Common myeloid progenitor, CD34-positive (primary cell): ENCODE results near the gene TAC3.

Experiments
- CTCF ChIA-PET: fragments of 350-600 bp; sonication (Branson Sonifier 250); formaldehyde crosslinking; loops from one replicate; lab custom pipeline; 2021; ENCODE audit warnings: antibody characterized with exemption; lab: Charles Lee
- POLR2A ChIA-PET: fragments of 350-600 bp; sonication (Branson Sonifier 250); formaldehyde crosslinking; loops from one replicate; lab custom pipeline; 2021; ENCODE audit warnings: antibody characterized with exemption; lab: Charles Lee
- DNase-seq, 3 donors: peaks; one replicate each; pipeline versions ENCODE4 v3.0.0 to v3.0.0-alpha.2; 2013
- H3K27ac ChIP-seq, 2 experiments: 1 replicate in 1 of 2; 2 replicates in 1 of 2; pipeline ENCODE4 v1.7.0; 2013; ENCODE audit warnings: inconsistent platforms in 2 of 2, low read length in 2 of 2, mild to moderate bottlenecking in 2 of 2, low read depth in 1 of 2, moderate library complexity in 1 of 2; ENCODE audit not compliant: severe bottlenecking in 2 of 2, insufficient read depth in 1 of 2, poor library complexity in 1 of 2
- H3K27me3 ChIP-seq, 5 experiments: replicated peaks in 2 of 5; 1 replicate in 3 of 5; 2 replicates in 2 of 5; pipeline versions ENCODE4 v1.6.1 to v1.7.0; 2013; ENCODE audit warnings: low read length in 4 of 5, mild to moderate bottlenecking in 2 of 5, moderate library complexity in 2 of 5, inconsistent platforms in 1 of 5; ENCODE audit not compliant: insufficient read depth in 5 of 5, control insufficient read depth in 4 of 5
- H3K36me3 ChIP-seq, 4 experiments: 1 replicate in 2 of 4; 2 replicates in 2 of 4; pipeline versions ENCODE4 v1.6.1 to v1.7.0; 2013; ENCODE audit warnings: low read length in 3 of 4, control low read depth in 1 of 4, mild to moderate bottlenecking in 1 of 4; ENCODE audit not compliant: control insufficient read depth in 4 of 4, insufficient read depth in 4 of 4
- H3K4me1 ChIP-seq, 4 experiments: 1 replicate in 3 of 4; 2 replicates in 1 of 4; pipeline versions ENCODE4 v1.6.1 to v1.7.1; 2013; ENCODE audit warnings: low read length in 3 of 4, mild to moderate bottlenecking in 3 of 4, control low read depth in 1 of 4, inconsistent platforms in 1 of 4, moderate library complexity in 1 of 4; ENCODE audit not compliant: control insufficient read depth in 4 of 4, insufficient read depth in 4 of 4; ENCODE audit errors: control extremely low read depth in 1 of 4
- H3K4me3 ChIP-seq, 7 experiments: 1 replicate in 4 of 7; 2 replicates in 3 of 7; pipeline versions ENCODE4 v1.5.1 to v1.7.0; 2013; ENCODE audit warnings: mild to moderate bottlenecking in 7 of 7, low read length in 6 of 7, moderate library complexity in 6 of 7, inconsistent platforms in 2 of 7, low read depth in 2 of 7, control low read depth in 1 of 7; ENCODE audit not compliant: insufficient read depth in 4 of 7, control insufficient read depth in 1 of 7; ENCODE audit errors: extremely low read depth in 1 of 7
- H3K9me3 ChIP-seq, 5 experiments: 1 replicate in 4 of 5; 2 replicates in 1 of 5; pipeline versions ENCODE4 v1.6.1 to v1.7.1; 2013; ENCODE audit warnings: low read length in 4 of 5, mild to moderate bottlenecking in 2 of 5, inconsistent platforms in 1 of 5, low read depth in 1 of 5, moderate library complexity in 1 of 5; ENCODE audit not compliant: control insufficient read depth in 4 of 5, insufficient read depth in 2 of 5; ENCODE audit errors: control extremely low read depth in 1 of 5
- WGBS: methylation state at CpG from one replicate; pipeline ENCODE4 v1.1.5; 2013; ENCODE audit not compliant: insufficient coverage; 5-methylcytosine and 5-hydroxymethylcytosine counted together

Gene TAC3

GRCh38 chr12:57000393-57000792, 15.9 kb downstream of the TAC3 start:
- Histone ChIP-seq H3K4me3 (no peak overlapping the region), H3K36me3 (peaks cover 18 to 62% (median 51%) of the 10 kb centered on the region in 4 experiments), H3K9me3 (no peaks in the 10 kb centered on the region), H3K27ac (no peak overlapping the region), H3K27me3 (no peaks in the 10 kb centered on the region), H3K4me1 (peaks cover 6 to 16% (median 10%) of the 10 kb centered on the region in 4 experiments)
- ChIA-PET POLR2A (no interaction called here), CTCF (interaction anchor here (0.7 to 9.3 kb wide), 5 partner anchors 9 to 247 kb away, joined by 4 to 67 read pairs (median 17); partner anchors contain the start of gene STAT6)
- no peak for DNase-seq
- WGBS, result no CpG with 5 or more reads among the region's 1 CpG

GRCh38 chr12:56999456-56999855, 16.9 kb downstream of the TAC3 start:
- no peak overlapping the region for H3K27ac ChIP-seq
- H3K4me1 ChIP-seq, result peaks cover 0 to 7% (median 3%) of the 10 kb centered on the region in 4 experiments
- ChIA-PET CTCF (interaction anchor here (1.2 to 9.3 kb wide), 5 partner anchors 12 to 229 kb away, joined by 3 to 67 read pairs (median 3); no protein-coding TSS in a partner anchor), POLR2A (no interaction called here)
- H3K36me3 ChIP-seq, result peaks cover 16 to 59% (median 50%) of the 10 kb centered on the region in 4 experiments
- 95% methylated on average over 3 of the region's 4 CpGs for WGBS
- no peaks in the 10 kb centered on the region for H3K27me3 ChIP-seq
- H3K4me3 ChIP-seq, result no peak overlapping the region
- DNase-seq, result no peak
- no peaks in the 10 kb centered on the region for H3K9me3 ChIP-seq

GRCh38 chr12:56998981-56999380, 17.3 kb downstream of the TAC3 start:
- Histone ChIP-seq H3K9me3 (no peaks in the 10 kb centered on the region), H3K4me3 (no peak overlapping the region), H3K36me3 (peaks cover 15 to 54% (median 45%) of the 10 kb centered on the region in 4 experiments), H3K27me3 (no peaks in the 10 kb centered on the region), H3K27ac (no peak overlapping the region), H3K4me1 (peaks cover 0 to 7% (median 3%) of the 10 kb centered on the region in 4 experiments)
- ChIA-PET CTCF (interaction anchor here (1.0 to 9.3 kb wide), 6 partner anchors 9 to 228 kb away, joined by 3 to 67 read pairs (median 3); no protein-coding TSS in a partner anchor), POLR2A (no interaction called here)
- WGBS, result 86% methylated on average over 3 of the region's 4 CpGs
- no peak for DNase-seq

GRCh38 chr12:56998316-56998715, 18.0 kb downstream of the TAC3 start:
- Histone ChIP-seq H3K4me1 (peaks cover 0 to 7% (median 3%) of the 10 kb centered on the region in 4 experiments), H3K36me3 (peaks cover 12 to 47% (median 38%) of the 10 kb centered on the region in 4 experiments), H3K27me3 (no peaks in the 10 kb centered on the region), H3K9me3 (no peaks in the 10 kb centered on the region), H3K4me3 (no peak overlapping the region), H3K27ac (no peak overlapping the region)
- POLR2A ChIA-PET, result no interaction called here
- DNase-seq, result no peak
- 95% methylated on average over 6 of the region's 6 CpGs for WGBS
- CTCF ChIA-PET, result interaction anchor here (1.0 to 9.3 kb wide), 5 partner anchors 10 to 227 kb away, joined by 3 to 67 read pairs (median 3); no protein-coding TSS in a partner anchor

- 98% methylated on average over 10 of the region's 12 CpGs for WGBS
- ChIA-PET POLR2A (no interaction called here), CTCF (interaction anchor here (0.7 to 2.2 kb wide), 6 partner anchors 9 to 237 kb away, joined by 3 to 11 read pairs (median 5); partner anchors contain the start of genes STAT6 and ZBTB39)
- Histone ChIP-seq H3K36me3 (peaks cover 3 to 34% (median 26%) of the 10 kb centered on the region in 4 experiments), H3K9me3 (no peaks in the 10 kb centered on the region), H3K4me3 (no peak overlapping the region), H3K27ac (no peak overlapping the region), H3K27me3 (no peaks in the 10 kb centered on the region), H3K4me1 (peaks cover 0 to 11% (median 6%) of the 10 kb centered on the region in 4 experiments)
- DNase-seq, result no peak
Measured at GRCh38 chr12:56996793-56997545, 19.4 kb downstream of the TAC3 start.

GRCh38 chr12:56995930-56996496, 20.3 kb downstream of the TAC3 start:
- DNase-seq, result no peak
- no peaks in the 10 kb centered on the region for H3K9me3 ChIP-seq
- POLR2A ChIA-PET, result no interaction called here
- over 99% methylated on average over 11 of the region's 11 CpGs for WGBS
- CTCF ChIA-PET, result interaction anchor here (0.8 to 2.2 kb wide), 5 partner anchors 8 to 236 kb away, joined by 3 to 11 read pairs (median 6); partner anchors contain the start of gene ZBTB39
- peaks cover 2 to 15% (median 12%) of the 10 kb centered on the region in 4 experiments for H3K4me1 ChIP-seq
- H3K36me3 ChIP-seq, result peaks cover 2 to 26% (median 19%) of the 10 kb centered on the region in 4 experiments
- H3K27ac ChIP-seq, result no peak overlapping the region
- H3K4me3 ChIP-seq, result no peak overlapping the region
- no peaks in the 10 kb centered on the region for H3K27me3 ChIP-seq
